Mesendoderm (in vitro differentiated cells): ENCODE measurements around the gene CRACR2A.

Source experiments
- DNase-seq: peaks from one replicate; pipeline ENCODE4 v3.0.0; 2013
- H2AK5ac ChIP-seq: 2 replicates; pipeline ENCODE4 v1.6.1; 2013; ENCODE audit warnings: low read length, inconsistent platforms
- H2BK120ac ChIP-seq: 2 replicates; pipeline ENCODE4 v1.6.1; 2013; ENCODE audit warnings: low read depth, mild to moderate bottlenecking, low read length, moderate library complexity, mixed read lengths
- H2BK15ac ChIP-seq: replicated peaks from 2 replicates; pipeline ENCODE4 v1.6.1; 2013; ENCODE audit warnings: low read depth, mild to moderate bottlenecking, moderate library complexity
- H2BK5ac ChIP-seq: 2 replicates; pipeline ENCODE4 v1.6.1; 2013; ENCODE audit warnings: low read length, inconsistent platforms
- H3K18ac ChIP-seq: 2 replicates; pipeline ENCODE4 v1.6.1; 2013; ENCODE audit warnings: mild to moderate bottlenecking, low read length, mixed read lengths
- H3K23ac ChIP-seq: one replicate; pipeline ENCODE4 v1.6.1; 2013; ENCODE audit warnings: low read length
- H3K27ac ChIP-seq: 2 replicates; pipeline ENCODE4 v1.5.1; 2013; ENCODE audit warnings: low read depth, mild to moderate bottlenecking, inconsistent platforms, low read length, moderate library complexity
- H3K27me3 ChIP-seq: 2 replicates; pipeline ENCODE4 v1.6.1; 2013; ENCODE audit warnings: low read length, control low read depth, mild to moderate bottlenecking, inconsistent platforms; ENCODE audit not compliant: insufficient read depth, poor library complexity
- H3K36me3 ChIP-seq: 2 replicates; pipeline ENCODE4 v1.6.1; 2013; ENCODE audit warnings: low read length, inconsistent platforms; ENCODE audit not compliant: control insufficient read depth, insufficient read depth
- H3K4ac ChIP-seq: one replicate; pipeline ENCODE4 v1.6.1; 2013; ENCODE audit warnings: low read depth, mild to moderate bottlenecking, low read length, moderate library complexity
- H3K4me1 ChIP-seq: 2 replicates; pipeline ENCODE4 v1.6.1; 2013; ENCODE audit warnings: low read depth, low read length, inconsistent platforms; ENCODE audit not compliant: control insufficient read depth
- H3K4me2 ChIP-seq: 2 replicates; pipeline ENCODE4 v1.6.1; 2013; ENCODE audit warnings: low read length
- H3K4me3 ChIP-seq: 2 replicates; pipeline ENCODE4 v1.5.1; 2013; ENCODE audit warnings: mild to moderate bottlenecking, low read length
- H3K56ac ChIP-seq: one replicate; pipeline ENCODE4 v1.6.1; 2013; ENCODE audit warnings: low read length
- H3K79me1 ChIP-seq: 2 replicates; pipeline ENCODE4 v1.6.1; 2013; ENCODE audit warnings: low read length, inconsistent platforms
- H3K79me2 ChIP-seq: 2 replicates; pipeline ENCODE4 v1.6.1; 2013; ENCODE audit warnings: mild to moderate bottlenecking, low read length; ENCODE audit not compliant: control insufficient read depth, insufficient read depth
- H3K9ac ChIP-seq: 2 replicates; pipeline ENCODE4 v1.6.1; 2013; ENCODE audit warnings: low read length, inconsistent platforms
- H4K5ac ChIP-seq: one replicate; pipeline ENCODE4 v1.6.1; 2013; ENCODE audit warnings: low read length
- H4K8ac ChIP-seq: one replicate; pipeline ENCODE4 v1.6.1; 2013; ENCODE audit warnings: low read depth, mild to moderate bottlenecking, control low read depth, low read length, moderate library complexity
- WGBS: extraction: QIAGEN DNeasy Blood & Tissue Kit; methylation state at CpG from one replicate; pipeline ENCODE4 v1.1.7; 2013; ENCODE audit warnings: low lambda C conversion rate, missing lambda C conversion rate; ENCODE audit not compliant: insufficient coverage; ENCODE audit errors: extremely low coverage; 5-methylcytosine and 5-hydroxymethylcytosine counted together

CRACR2A gene

GRCh38 chr12:3681595-3682061, 71.3 kb downstream of the CRACR2A start:
- H3K4me1 ChIP-seq: no peaks in the 10 kb centered on the region
- H2AK5ac ChIP-seq: no peak overlapping the region
- H3K23ac ChIP-seq: no peak overlapping the region
- H3K9ac ChIP-seq: no peak overlapping the region
- no peaks in the 10 kb centered on the region for H3K79me1 ChIP-seq
- no peaks in the 10 kb centered on the region for H3K79me2 ChIP-seq
- H3K4me3 ChIP-seq: no peak overlapping the region
- H3K27ac ChIP-seq: no peak overlapping the region
- H3K36me3 ChIP-seq: no peaks in the 10 kb centered on the region
- no peak overlapping the region for H3K4me2 ChIP-seq
- no peak overlapping the region for H2BK5ac ChIP-seq
- H3K18ac ChIP-seq: no peak overlapping the region
- H4K8ac ChIP-seq: no peak overlapping the region
- H3K4ac ChIP-seq: no peak overlapping the region
- no peaks in the 10 kb centered on the region for H3K27me3 ChIP-seq
- H2BK120ac ChIP-seq: no peak overlapping the region
- H2BK15ac ChIP-seq: no peak overlapping the region
- DNase-seq: no peak
- WGBS: no CpG with 5 or more reads among the region's 6 CpGs
- H3K56ac ChIP-seq: no peak overlapping the region
- H4K5ac ChIP-seq: no peak overlapping the region

- WGBS: no CpG with 5 or more reads among the region's 8 CpGs
- Histone ChIP-seq H3K23ac (no peak overlapping the region), H3K18ac (no peak overlapping the region), H3K27ac (no peak overlapping the region), H2AK5ac (no peak overlapping the region), H3K4me1 (no peaks in the 10 kb centered on the region), H2BK5ac (no peak overlapping the region), H2BK15ac (no peak overlapping the region), H3K9ac (no peak overlapping the region), H3K4me3 (no peak overlapping the region), H3K79me1 (no peaks in the 10 kb centered on the region), H2BK120ac (no peak overlapping the region), H3K4me2 (no peak overlapping the region), H3K56ac (no peak overlapping the region), H3K4ac (no peak overlapping the region), H3K36me3 (no peaks in the 10 kb centered on the region), H3K27me3 (no peaks in the 10 kb centered on the region), H4K8ac (no peak overlapping the region), H4K5ac (no peak overlapping the region), H3K79me2 (no peaks in the 10 kb centered on the region)
- no peak for DNase-seq
Measured at GRCh38 chr12:3680919-3681594, 71.9 kb downstream of the CRACR2A start.

- Histone ChIP-seq H3K9ac (no peak overlapping the region), H3K79me2 (no peaks in the 10 kb centered on the region), H3K4me1 (peaks cover 1% of the 10 kb centered on the region), H2AK5ac (no peak overlapping the region), H4K5ac (no peak overlapping the region), H3K79me1 (no peaks in the 10 kb centered on the region), H2BK5ac (no peak overlapping the region), H3K23ac (no peak overlapping the region), H3K4me3 (no peak overlapping the region), H3K36me3 (no peaks in the 10 kb centered on the region), H3K56ac (no peak overlapping the region), H3K4me2 (no peak overlapping the region), H2BK15ac (no peak overlapping the region), H3K18ac (no peak overlapping the region), H2BK120ac (no peak overlapping the region), H3K27me3 (no peaks in the 10 kb centered on the region), H3K4ac (no peak overlapping the region), H3K27ac (no peak overlapping the region), H4K8ac (no peak overlapping the region)
- DNase-seq: no peak
- WGBS: no CpG with 5 or more reads among the region's 3 CpGs
Measured at GRCh38 chr12:3679831-3680230, 73.1 kb downstream of the CRACR2A start.

- peaks cover 1% of the 10 kb centered on the region for H3K4me1 ChIP-seq
- no peak overlapping the region for H3K27ac ChIP-seq
- no peaks in the 10 kb centered on the region for H3K27me3 ChIP-seq
- H3K9ac ChIP-seq: no peak overlapping the region
- H3K36me3 ChIP-seq: no peaks in the 10 kb centered on the region
- H2BK120ac ChIP-seq: no peak overlapping the region
- H2AK5ac ChIP-seq: no peak overlapping the region
- no peak overlapping the region for H3K56ac ChIP-seq
- no peak overlapping the region for H2BK5ac ChIP-seq
- H3K18ac ChIP-seq: no peak overlapping the region
- H3K4me3 ChIP-seq: no peak overlapping the region
- no peak overlapping the region for H4K5ac ChIP-seq
- no peaks in the 10 kb centered on the region for H3K79me2 ChIP-seq
- DNase-seq: no peak
- no peak overlapping the region for H4K8ac ChIP-seq
- no peak overlapping the region for H3K4ac ChIP-seq
- no peak overlapping the region for H2BK15ac ChIP-seq
- no CpG with 5 or more reads among the region's 5 CpGs for WGBS
- H3K4me2 ChIP-seq: no peak overlapping the region
- H3K23ac ChIP-seq: no peak overlapping the region
- H3K79me1 ChIP-seq: no peaks in the 10 kb centered on the region
Measured at GRCh38 chr12:3677609-3678008, 75.3 kb downstream of the CRACR2A start.

- DNase-seq: no peak
- no peak overlapping the region for H3K4ac ChIP-seq
- H2AK5ac ChIP-seq: no peak overlapping the region
- no peak overlapping the region for H3K56ac ChIP-seq
- no CpG with 5 or more reads among the region's 9 CpGs for WGBS
- no peak overlapping the region for H3K9ac ChIP-seq
- H3K18ac ChIP-seq: no peak overlapping the region
- H3K27me3 ChIP-seq: no peaks in the 10 kb centered on the region
- no peaks in the 10 kb centered on the region for H3K79me2 ChIP-seq
- no peak overlapping the region for H4K8ac ChIP-seq
- no peaks in the 10 kb centered on the region for H3K36me3 ChIP-seq
- no peaks in the 10 kb centered on the region for H3K79me1 ChIP-seq
- no peak overlapping the region for H2BK15ac ChIP-seq
- no peak overlapping the region for H4K5ac ChIP-seq
- H3K23ac ChIP-seq: no peak overlapping the region
- H3K4me1 ChIP-seq: peaks cover 1% of the 10 kb centered on the region
- H3K4me2 ChIP-seq: no peak overlapping the region
- no peak overlapping the region for H2BK5ac ChIP-seq
- no peak overlapping the region for H3K27ac ChIP-seq
- H3K4me3 ChIP-seq: no peak overlapping the region
- H2BK120ac ChIP-seq: no peak overlapping the region
Measured at GRCh38 chr12:3673981-3674708, 78.8 kb downstream of the CRACR2A start.
